ENCODE data around the gene GPR139. TPM values are rescaled to one million over a fixed set of nuclear protein-coding genes. Genes with fewer than 3 reads are reported as not detected.

Gene GPR139
- total and polyA plus RNA-seq, 10 of the 15 experiments (the other 5 are each of a cell fraction or from before 2014, with no cell fraction given): not detected

DNA sequence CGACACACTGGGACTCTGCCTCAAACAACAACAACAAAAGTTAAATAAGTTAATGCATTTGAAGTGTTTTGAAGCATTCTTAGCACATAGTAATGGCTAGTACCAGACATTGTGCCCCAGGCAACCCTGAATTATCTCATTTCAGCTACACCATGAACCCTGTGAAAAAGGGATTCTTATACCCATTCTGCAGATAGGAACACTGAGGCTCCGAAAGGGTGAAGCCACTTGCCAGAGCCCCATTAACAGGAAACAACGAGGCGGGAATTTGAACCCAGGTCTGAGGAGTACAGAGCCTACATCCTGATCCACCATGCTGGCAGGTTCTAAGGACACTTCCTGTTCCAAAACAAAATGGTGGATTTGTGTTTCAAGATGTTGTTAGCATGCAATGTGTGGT lies 9.2 kb downstream of the GPR139 start:
- Histone ChIP-seq H3K36me3 (ENCODE audit: control insufficient read depth in 2 of 2, insufficient read depth in 2 of 2, low read length in 1 of 2) (no peaks in the 10 kb centered on the region), H3K9me3 (replicated peaks; ENCODE audit: control insufficient read depth, insufficient read depth, low read length) (no peaks in the 10 kb centered on the region), H3K79me2 (ENCODE audit: control insufficient read depth, insufficient read depth, low read length) (no peaks in the 10 kb centered on the region), H3K4me2 (ENCODE audit: control insufficient read depth, insufficient read depth) (no peak overlapping the region), H3K27me3 (replicated peaks in 1 of 2; ENCODE audit: control insufficient read depth in 2 of 2, insufficient read depth in 2 of 2, low read length in 1 of 2) (no peaks in the 10 kb centered on the region), H3K27ac (ENCODE audit: control insufficient read depth, insufficient read depth) (no peak overlapping the region), H4K20me1 (ENCODE audit: control insufficient read depth, insufficient read depth) (no peaks in the 10 kb centered on the region), H3K4me3 (no peak overlapping the region), H3K9ac (ENCODE audit: control insufficient read depth, insufficient read depth, low read length) (no peak overlapping the region), H2AFZ (ENCODE audit: control insufficient read depth, low read depth, low read length) (no peak overlapping the region), H3K4me1 (ENCODE audit: control insufficient read depth, insufficient read depth, low read length) (no peaks in the 10 kb centered on the region)
- DNase-seq (ENCODE audit: low read depth, low spot score): no peak
- WGBS (ENCODE audit: insufficient coverage, insufficient replicate concordance, low lambda C conversion rate, missing lambda C conversion rate): 25% methylated on average over 4 of the region's 4 CpGs
- ChIA-PET CTCF (interaction anchor here (1.3 kb wide), 1 partner anchor 157 kb away, joined by 3 read pairs; no protein-coding TSS in a partner anchor), SMC1A (ENCODE audit: uncharacterized antibody, unreplicated experiment) (interaction anchor here (1.0 kb wide), 1 partner anchor 8 kb away, joined by 3 read pairs; no protein-coding TSS in a partner anchor), POLR2A (no interaction called here), RAD21 (ENCODE audit: unreplicated experiment) (no interaction called here)
- FAIRE-seq: no peak
- in situ Hi-C loops (cut with MboI): no loop called here
- no TSS peak for BruUV-seq (replicated peaks)
- no peak for ATAC-seq
- intact Hi-C loops (cut with micrococcal nuclease; ENCODE audit: unreplicated experiment): no loop called here
- TF ChIP-seq RELA (IDR thresholded peaks at IDR 0.05; ENCODE audit: borderline replicate concordance, partially characterized antibody) (no peak), BRCA1 (IDR thresholded peaks at IDR 0.05; ENCODE audit: low read depth, low read length) (no peak), POLR2AphosphoS5 (IDR thresholded peaks at IDR 0.05; ENCODE audit: low read length) (no peak), FOS (IDR thresholded peaks at IDR 0.05; ENCODE audit: borderline replicate concordance, extremely low read depth, insufficient read length) (no peak), ZBED1 (IDR thresholded peaks at IDR 0.05; ENCODE audit: borderline replicate concordance) (no peak), ZNF622 (IDR thresholded peaks at IDR 0.05) (no peak), RCOR1 (conservative IDR thresholded peaks at IDR 0.05; ENCODE audit: low read depth, low read length) (no peak), ZBTB33 (IDR thresholded peaks at IDR 0.05) (no peak), NR2F1 (conservative IDR thresholded peaks at IDR 0.05) (no peak), JUNB (IDR thresholded peaks at IDR 0.05) (no peak), MEF2B (IDR thresholded peaks at IDR 0.05; ENCODE audit: partially characterized antibody, poor library complexity, severe bottlenecking) (no peak), KAT2A (conservative IDR thresholded peaks at IDR 0.05; ENCODE audit: control insufficient read depth, low read depth, low read length) (no peak), CHD4 (IDR thresholded peaks at IDR 0.05) (no peak), RUNX3 (IDR thresholded peaks at IDR 0.05; ENCODE audit: low read length) (no peak), MLLT1 (IDR thresholded peaks at IDR 0.05) (no peak)
- TF ChIP-seq, protein P1, sequence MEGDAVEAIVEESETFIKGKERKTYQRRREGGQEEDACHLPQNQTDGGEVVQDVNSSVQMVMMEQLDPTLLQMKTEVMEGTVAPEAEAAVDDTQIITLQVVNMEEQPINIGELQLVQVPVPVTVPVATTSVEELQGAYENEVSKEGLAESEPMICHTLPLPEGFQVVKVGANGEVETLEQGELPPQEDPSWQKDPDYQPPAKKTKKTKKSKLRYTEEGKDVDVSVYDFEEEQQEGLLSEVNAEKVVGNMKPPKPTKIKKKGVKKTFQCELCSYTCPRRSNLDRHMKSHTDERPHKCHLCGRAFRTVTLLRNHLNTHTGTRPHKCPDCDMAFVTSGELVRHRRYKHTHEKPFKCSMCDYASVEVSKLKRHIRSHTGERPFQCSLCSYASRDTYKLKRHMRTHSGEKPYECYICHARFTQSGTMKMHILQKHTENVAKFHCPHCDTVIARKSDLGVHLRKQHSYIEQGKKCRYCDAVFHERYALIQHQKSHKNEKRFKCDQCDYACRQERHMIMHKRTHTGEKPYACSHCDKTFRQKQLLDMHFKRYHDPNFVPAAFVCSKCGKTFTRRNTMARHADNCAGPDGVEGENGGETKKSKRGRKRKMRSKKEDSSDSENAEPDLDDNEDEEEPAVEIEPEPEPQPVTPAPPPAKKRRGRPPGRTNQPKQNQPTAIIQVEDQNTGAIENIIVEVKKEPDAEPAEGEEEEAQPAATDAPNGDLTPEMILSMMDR (IDR thresholded peaks at IDR 0.05 in 2 of 3, conservative IDR thresholded peaks at IDR 0.05 in 1 of 3; ENCODE audit: control insufficient read depth in 2 of 3, extremely low read depth in 1 of 3, insufficient read depth in 1 of 3, low read depth in 3 of 3, low read length in 3 of 3): no peak
- TF ChIP-seq, protein P2, sequence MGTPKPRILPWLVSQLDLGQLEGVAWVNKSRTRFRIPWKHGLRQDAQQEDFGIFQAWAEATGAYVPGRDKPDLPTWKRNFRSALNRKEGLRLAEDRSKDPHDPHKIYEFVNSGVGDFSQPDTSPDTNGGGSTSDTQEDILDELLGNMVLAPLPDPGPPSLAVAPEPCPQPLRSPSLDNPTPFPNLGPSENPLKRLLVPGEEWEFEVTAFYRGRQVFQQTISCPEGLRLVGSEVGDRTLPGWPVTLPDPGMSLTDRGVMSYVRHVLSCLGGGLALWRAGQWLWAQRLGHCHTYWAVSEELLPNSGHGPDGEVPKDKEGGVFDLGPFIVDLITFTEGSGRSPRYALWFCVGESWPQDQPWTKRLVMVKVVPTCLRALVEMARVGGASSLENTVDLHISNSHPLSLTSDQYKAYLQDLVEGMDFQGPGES (IDR thresholded peaks at IDR 0.05): no peak

Measured in GM12878 (cell line).